Measurements from ENCODE around the gene SNAP23. TPM values are rescaled to one million over a fixed set of nuclear protein-coding genes. Genes with fewer than 3 reads are reported as not detected.
"Not testable (repeated sequence)": the region's sequence is repeated elsewhere in the genome, so short reads cannot be mapped to it uniquely, and the experiment has no call there.

SNAP23 gene
- total and polyA plus RNA-seq, 7 donors, result 12.9 to 42.2 (median 21.9) TPM

- ATAC-seq, result no peak
- Histone ChIP-seq H3K4me1 (peaks cover 38% of the 10 kb centered on the region), H3K36me3 (ENCODE audit: insufficient read depth in 1 of 2, low read depth in 1 of 2) (peaks cover 0 to 20% of the 10 kb centered on the region in 2 donors), H3K4me3 (peak overlapping the region; percentile 80), H3K27me3 (ENCODE audit: insufficient read depth in 3 of 3, low read length in 2 of 3) (no peaks in the 10 kb centered on the region), H3K27ac (no peak overlapping the region), H3K9me3 (no peaks in the 10 kb centered on the region)
- WGBS, 3 donors, result 70 to 74% (median 71%) methylated on average over 12 of the region's 12 CpGs
- intact Hi-C loops (cut with DNase I), result loop anchor here in 1 of 2 donors (2.0 kb wide), 1 partner anchor 97 kb away; no protein-coding TSS in a partner anchor
- TF ChIP-seq CTCF (IDR thresholded peaks at IDR 0.05), result no peak
- no peak for DNase-seq
Measured at GRCh38 chr15:42549741-42550392, 54.4 kb downstream of the SNAP23 start.

DNA sequence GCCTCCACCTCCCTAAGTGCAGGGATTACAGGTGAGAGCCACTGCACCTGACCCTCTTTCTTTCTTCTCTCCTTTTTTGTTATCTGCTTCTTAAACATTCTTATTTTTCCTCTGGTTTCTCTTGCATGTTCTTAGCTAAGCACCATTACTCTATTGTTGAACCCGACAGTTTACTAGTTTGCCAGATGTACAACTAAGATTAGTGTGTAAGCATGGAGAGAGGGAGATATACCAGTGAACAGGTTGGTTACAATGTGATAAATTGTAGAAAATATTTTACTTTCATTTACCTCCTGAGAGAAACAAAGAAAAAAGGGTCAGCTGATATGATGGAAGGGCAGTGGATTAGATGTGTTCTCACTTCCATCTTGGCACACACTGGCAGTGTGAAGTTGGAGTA is 58.1 kb downstream of the SNAP23 start:
- Histone ChIP-seq H3K36me3 (ENCODE audit: insufficient read depth in 1 of 2, low read depth in 1 of 2) (peaks cover 0 to 9% of the 10 kb centered on the region in 2 donors), H3K9me3 (no peaks in the 10 kb centered on the region), H3K4me1 (peaks cover 12% of the 10 kb centered on the region), H3K27me3 (ENCODE audit: insufficient read depth in 3 of 3, low read length in 2 of 3) (no peaks in the 10 kb centered on the region), H3K4me3 (no peak overlapping the region), H3K27ac (no peak overlapping the region)
- no peak for DNase-seq
- ATAC-seq, result no peak
- no peak for TF ChIP-seq CTCF (IDR thresholded peaks at IDR 0.05)
- intact Hi-C loops (cut with DNase I), result no loop called here
- 83 to 92% (median 91%) methylated on average over 1 of the region's 1 CpG for WGBS, 3 donors

- H3K27me3 ChIP-seq (ENCODE audit: insufficient read depth in 3 of 3, low read length in 2 of 3); H3K27ac ChIP-seq; DNase-seq; intact Hi-C loops (cut with DNase I); H3K4me3 ChIP-seq; H3K9me3 ChIP-seq; H3K4me1 ChIP-seq: not testable (repeated sequence)
- peaks cover 2 to 37% of the 10 kb centered on the region in 2 donors for H3K36me3 ChIP-seq (ENCODE audit: insufficient read depth in 1 of 2, low read depth in 1 of 2)
- ATAC-seq, result peak in 2 of 4 donors; percentile 46 to 63
- WGBS, 3 donors, result 92 to 95% (median 93%) methylated on average over 10 of the region's 12 CpGs
Measured at GRCh38 chr15:42556550-42557207, 61.2 kb downstream of the SNAP23 start.

DNA sequence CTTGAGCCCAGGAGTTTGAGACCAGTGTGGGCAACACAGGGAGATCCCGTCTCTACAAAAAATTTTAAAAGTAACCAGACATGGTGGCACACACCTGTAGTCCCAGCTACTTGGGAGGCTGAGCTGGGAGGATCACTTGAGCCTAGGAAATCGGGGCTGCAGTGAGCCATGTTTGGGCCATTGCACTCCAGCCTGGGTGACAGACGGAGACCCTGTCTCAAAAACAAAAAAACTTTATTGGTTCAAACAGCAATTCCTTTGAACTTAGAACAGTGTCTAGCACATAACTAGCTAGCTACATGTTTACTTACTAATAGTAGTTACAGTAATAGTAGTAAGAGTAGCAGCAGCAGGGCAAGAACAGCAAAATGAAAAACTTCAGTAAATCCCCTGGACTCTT is 63.3 kb downstream of the SNAP23 start:
- Histone ChIP-seq H3K4me3 (no peak overlapping the region), H3K27ac (no peak overlapping the region), H3K27me3 (ENCODE audit: insufficient read depth in 3 of 3, low read length in 2 of 3) (no peaks in the 10 kb centered on the region), H3K9me3 (no peaks in the 10 kb centered on the region), H3K4me1 (no peaks in the 10 kb centered on the region), H3K36me3 (ENCODE audit: insufficient read depth in 1 of 2, low read depth in 1 of 2) (peaks cover 2 to 58% of the 10 kb centered on the region in 2 donors)
- ATAC-seq (no peak), DNase-seq (no peak)
- 94 to 98% (median 95%) methylated on average over 3 of the region's 3 CpGs for WGBS, 3 donors
- intact Hi-C loops (cut with DNase I), result no loop called here
- TF ChIP-seq CTCF (IDR thresholded peaks at IDR 0.05), result no peak

GRCh38 chr15:42575188-42576039 is 80.0 kb downstream of the SNAP23 start, which contains the start of gene STARD9:
Gene STARD9 (plus strand): TSS chr15:42575606. CDS start chr15:42575716, 110 bp downstream.
- Histone ChIP-seq H3K36me3 (ENCODE audit: insufficient read depth in 1 of 2, low read depth in 1 of 2) (no peaks in the 10 kb centered on the region), H3K9me3 (no peaks in the 10 kb centered on the region), H3K27me3 (ENCODE audit: insufficient read depth in 3 of 3, low read length in 2 of 3) (peaks cover 0 to 5% (median 0%) of the 10 kb centered on the region in 3 donors), H3K4me3 (peak within 1 kb of the TSS; percentile 90), H3K4me1 (peaks cover 7% of the 10 kb centered on the region), H3K27ac (peak within 1 kb of the TSS; percentile 73)
- intact Hi-C loops (cut with DNase I), result no loop called here
- whole genome bisulfite sequencing, 3 donors, result 0 to 1% (median 0%) methylated on average over 71 to 95 of the region's 95 CpGs
- DNase-seq (peak; percentile 99), ATAC-seq (peak; percentile 97 to 98 (median 98))
- no peak for TF ChIP-seq CTCF (IDR thresholded peaks at IDR 0.05)
